OCI-LY7 (cell line): Measurements from ENCODE around the gene BDKRB2. TPM values are rescaled to one million over a fixed set of nuclear protein-coding genes. Genes with fewer than 3 reads are reported as not detected.

ENCODE experiments used
- BruUV-seq: library from RNA; stranded (reverse); fragments of 400-500 nt; replicated peaks from 2 replicates; lab custom pipeline; 2021; lab: Mats Ljungman, UMichigan
- CTCF ChIA-PET: fragments of 300-600 bp; sonication (Branson Sonifier 250); formaldehyde crosslinking; loops from one replicate; lab custom pipeline; 2022; ENCODE audit warnings: antibody characterized with exemption; ENCODE audit not compliant: unreplicated experiment; lab: Charles Lee
- POLR2A ChIA-PET: fragments of 300-600 bp; sonication (Branson Sonifier 250); formaldehyde crosslinking; loops from one replicate; lab custom pipeline; 2022; ENCODE audit warnings: antibody characterized with exemption; lab: Charles Lee
- DNase-seq: peaks from one replicate; pipeline ENCODE4 v3.0.0-alpha.2; 2015; ENCODE audit warnings: low spot score
- H2AFZ ChIP-seq: fragments of 200-600 bp; sonication (generic), shearing (Covaris generic); 2 replicates; pipeline ENCODE4 v1.6.1; 2014; ENCODE audit warnings: mild to moderate bottlenecking, antibody characterized with exemption, low read length, moderate library complexity
- H3K27ac ChIP-seq: fragments of 200-600 bp; sonication (generic); 2 replicates; pipeline ENCODE4 v1.5.1; 2014; ENCODE audit warnings: mixed run types, low read depth, mild to moderate bottlenecking, moderate library complexity, low read length, inconsistent platforms; ENCODE audit not compliant: poor library complexity, severe bottlenecking
- H3K36me3 ChIP-seq: fragments of 200-600 bp; sonication (generic); 2 replicates; pipeline ENCODE4 v1.6.1; 2014; ENCODE audit warnings: mild to moderate bottlenecking, antibody characterized with exemption, low read length, moderate library complexity, mixed read lengths; ENCODE audit not compliant: insufficient read depth
- H3K4me1 ChIP-seq: fragments of 200-600 bp; sonication (generic); 2 replicates; pipeline ENCODE4 v1.5.1; 2014; ENCODE audit warnings: mild to moderate bottlenecking, low read length; ENCODE audit not compliant: insufficient read depth, poor library complexity, severe bottlenecking
- H3K4me2 ChIP-seq: fragments of 200-600 bp; sonication (generic); 2 replicates; pipeline ENCODE4 v1.6.1; 2014; ENCODE audit warnings: mild to moderate bottlenecking, low read length
- H3K4me3 ChIP-seq: fragments of 200-600 bp; sonication (generic); 2 replicates; pipeline ENCODE4 v1.5.1; 2014; ENCODE audit warnings: mild to moderate bottlenecking, low read depth, low read length; ENCODE audit not compliant: poor library complexity, severe bottlenecking
- H3K79me2 ChIP-seq: fragments of 200-600 bp; sonication (generic); 2 replicates; pipeline ENCODE4 v1.6.1; 2016; ENCODE audit warnings: low read depth, mild to moderate bottlenecking, low read length, moderate library complexity, mixed read lengths; ENCODE audit not compliant: insufficient read depth
- H3K9me2 ChIP-seq: fragments of 200-600 bp; sonication (generic); 2 replicates; pipeline ENCODE4 v1.6.1; 2016; ENCODE audit warnings: mild to moderate bottlenecking, low read length, mixed read lengths; ENCODE audit not compliant: insufficient read depth
- H3K9me3 ChIP-seq: fragments of 200-600 bp; sonication (generic); 2 replicates; pipeline ENCODE4 v1.6.1; 2014; ENCODE audit warnings: mild to moderate bottlenecking, mixed run types, low read length, mixed read lengths
- H4K20me1 ChIP-seq: fragments of 200-600 bp; sonication (generic); 2 replicates; pipeline ENCODE4 v1.6.1; 2014; ENCODE audit warnings: mild to moderate bottlenecking, antibody characterized with exemption, low read length, moderate library complexity, mixed read lengths; ENCODE audit not compliant: insufficient read depth
- CTCF ChIP-seq: fragments of 200-600 bp; sonication (generic); conservative IDR thresholded peaks from 2 replicates; pipeline ENCODE4 v1.5.1; 2014; ENCODE audit warnings: mild to moderate bottlenecking, antibody characterized with exemption, low read length, moderate library complexity, mixed read lengths
- EZH2phosphoT487 ChIP-seq: fragments of 200-600 bp; sonication (generic); IDR thresholded peaks from 2 replicates; pipeline ENCODE4 v1.6.1; 2018; ENCODE audit warnings: low read depth, borderline replicate concordance, mild to moderate bottlenecking, mixed run types, antibody characterized with exemption, low read length, moderate library complexity, mixed read lengths
- intact Hi-C: fragments of 100-400 bp; cut with micrococcal nuclease; formaldehyde crosslinking; loops from one replicate; pipeline ENCODE4 v1.10.0; 2022; ENCODE audit not compliant: unreplicated experiment
- total RNA-seq, 2 experiments: library from RNA; depleted of rRNA in 1 of 2; stranded (reverse); fragments of >200 nt in 1 of 2; shearing (Covaris generic) in 1 of 2; gene quantifications; 2 replicates each; pipeline ENCODE4 v1.2.3, GENCODE V29; 2014 to 2022

Gene BDKRB2
- total RNA-seq, 2 experiments from 2014 or later: 0.17 TPM; not detected in 1

GRCh38 chr14:96182546-96182945, 22.1 kb upstream of the BDKRB2 start:
- intact Hi-C loops: no loop called here
- Histone ChIP-seq H3K9me2 (no peaks in the 10 kb centered on the region), H3K27ac (no peak overlapping the region), H3K36me3 (no peaks in the 10 kb centered on the region), H2AFZ (no peak overlapping the region), H3K4me2 (no peak overlapping the region), H3K4me3 (no peak overlapping the region), H3K4me1 (no peaks in the 10 kb centered on the region), H3K9me3 (no peaks in the 10 kb centered on the region), H3K79me2 (no peaks in the 10 kb centered on the region), H4K20me1 (no peaks in the 10 kb centered on the region)
- DNase-seq: no peak
- no TSS peak for BruUV-seq
- CTCF ChIA-PET: no interaction called here
- POLR2A ChIA-PET: interaction anchor here (0.6 kb wide), 1 partner anchor 16 kb away, joined by 3 read pairs; no protein-coding TSS in a partner anchor
- no peak for TF ChIP-seq EZH2phosphoT487
- no peak for TF ChIP-seq CTCF

GRCh38 chr14:96184737-96185136, 19.9 kb upstream of the BDKRB2 start:
- Histone ChIP-seq H3K9me3 (no peaks in the 10 kb centered on the region), H3K27ac (no peak overlapping the region), H3K4me1 (no peaks in the 10 kb centered on the region), H3K9me2 (no peaks in the 10 kb centered on the region), H2AFZ (no peak overlapping the region), H4K20me1 (no peaks in the 10 kb centered on the region), H3K4me2 (no peak overlapping the region), H3K36me3 (no peaks in the 10 kb centered on the region), H3K79me2 (no peaks in the 10 kb centered on the region), H3K4me3 (no peak overlapping the region)
- no TSS peak for BruUV-seq
- ChIA-PET CTCF (no interaction called here), POLR2A (no interaction called here)
- TF ChIP-seq CTCF: no peak
- no peak for TF ChIP-seq EZH2phosphoT487
- no peak for DNase-seq
- intact Hi-C loops: no loop called here

GRCh38 chr14:96187216-96188031, 17.2 kb upstream of the BDKRB2 start:
- POLR2A ChIA-PET: no interaction called here
- BruUV-seq: no TSS peak
- Histone ChIP-seq H3K9me2 (no peaks in the 10 kb centered on the region), H3K36me3 (no peaks in the 10 kb centered on the region), H3K4me3 (no peak overlapping the region), H3K4me1 (no peaks in the 10 kb centered on the region), H4K20me1 (no peaks in the 10 kb centered on the region), H3K9me3 (no peaks in the 10 kb centered on the region), H3K27ac (no peak overlapping the region), H3K79me2 (no peaks in the 10 kb centered on the region), H2AFZ (no peak overlapping the region), H3K4me2 (no peak overlapping the region)
- no peak for DNase-seq
- CTCF ChIA-PET: no interaction called here
- TF ChIP-seq EZH2phosphoT487: no peak
- no peak for TF ChIP-seq CTCF
- intact Hi-C loops: no loop called here
